ENCODE measurements around the gene CCDC124.

- TF ChIP-seq CTCF (IDR thresholded peaks at IDR 0.05) (no peak), POLR2A (IDR thresholded peaks at IDR 0.05) (no peak), EP300 (IDR thresholded peaks at IDR 0.05) (no peak), POLR2AphosphoS5 (IDR thresholded peaks at IDR 0.05) (no peak)
Measured at GRCh38 chr19:17966129-17966483, 33.3 kb downstream of the CCDC124 start.
